GM10847 (cell line): ENCODE measurements around the gene TRAPPC2.

Experiments
- POLR2A ChIP-seq: IDR thresholded peaks from 2 replicates; pipeline ENCODE4 v1.6.1; 2011; ENCODE audit not compliant: insufficient read length; ENCODE audit errors: extremely low read depth

The TRAPPC2 gene

DNA sequence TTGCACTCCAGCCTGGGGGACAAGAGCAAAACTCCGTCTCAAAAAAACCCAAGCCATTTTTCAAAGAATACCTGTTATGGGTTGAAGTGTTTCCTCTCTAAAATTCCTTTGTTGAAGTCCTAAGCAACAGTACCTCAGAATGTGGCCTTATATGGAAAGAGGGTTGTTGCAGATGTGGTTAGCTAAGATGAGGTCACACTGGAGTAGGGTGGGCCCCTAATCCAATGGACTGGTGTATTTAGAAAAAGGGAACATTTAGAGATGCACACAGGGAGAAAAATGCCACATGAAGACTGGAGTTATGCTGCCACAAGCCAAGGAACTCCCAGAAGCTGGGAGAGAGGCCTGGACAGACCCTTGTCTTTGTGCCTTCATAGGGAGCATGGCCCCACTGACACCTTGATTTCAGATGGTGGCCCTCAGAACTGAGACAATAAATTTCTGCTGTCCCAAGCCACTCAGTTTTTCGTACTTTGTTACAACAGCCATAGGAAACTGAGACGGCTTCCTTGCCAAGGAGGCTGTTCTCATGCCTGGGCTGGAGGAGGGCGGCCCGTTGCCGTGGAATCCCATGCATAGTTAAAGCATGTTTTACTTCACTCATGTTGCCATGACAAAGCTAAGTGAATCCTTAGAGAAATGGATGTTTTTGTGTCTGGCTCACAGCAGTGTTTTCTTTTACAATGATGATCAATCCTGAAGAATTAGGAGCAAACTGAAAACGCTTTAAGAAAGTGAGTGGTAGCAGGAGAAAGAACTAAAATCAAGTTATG, 16.5 kb downstream of the TRAPPC2 start:
- TF ChIP-seq POLR2A = no peak

DNA sequence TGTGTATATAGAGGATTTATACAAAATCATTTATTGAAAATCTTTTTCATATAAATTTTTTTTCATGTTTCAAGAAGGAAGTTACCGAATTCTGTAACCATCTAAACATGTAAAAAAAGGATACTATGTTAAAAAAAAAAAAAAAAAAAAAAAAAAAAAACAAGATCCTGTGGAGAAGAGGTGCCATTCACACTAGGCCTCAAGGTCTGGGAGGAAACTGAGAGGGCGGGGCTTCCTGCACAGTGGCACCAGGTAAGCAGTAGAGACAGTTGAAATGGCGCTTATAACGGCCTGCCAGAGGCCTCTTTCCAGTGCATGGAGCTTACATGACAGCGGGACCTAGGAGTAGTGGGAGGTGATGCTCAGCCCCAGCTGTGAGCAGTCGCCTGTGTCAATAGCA, 17.5 kb downstream of the TRAPPC2 start:
- TF ChIP-seq POLR2A = no peak

DNA sequence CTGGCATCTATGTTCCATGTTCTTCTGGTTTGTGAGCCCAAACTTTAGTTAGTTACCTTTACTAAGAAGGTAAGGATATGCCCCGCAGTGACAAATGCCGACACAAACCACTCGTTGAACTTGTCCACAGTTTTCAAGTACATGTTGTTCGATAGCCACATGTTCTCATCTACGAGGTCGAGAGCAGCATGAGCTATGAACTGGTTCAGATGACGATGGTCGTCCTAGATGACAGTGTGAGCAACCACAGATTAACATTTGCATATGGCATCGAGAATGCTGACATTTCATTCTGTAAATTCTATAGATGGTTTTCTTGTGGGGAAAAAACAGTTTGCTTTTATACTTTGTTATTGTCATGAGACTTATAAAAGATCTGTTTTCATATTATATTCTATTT, 18.0 kb downstream of the TRAPPC2 start:
- no peak for TF ChIP-seq POLR2A

DNA sequence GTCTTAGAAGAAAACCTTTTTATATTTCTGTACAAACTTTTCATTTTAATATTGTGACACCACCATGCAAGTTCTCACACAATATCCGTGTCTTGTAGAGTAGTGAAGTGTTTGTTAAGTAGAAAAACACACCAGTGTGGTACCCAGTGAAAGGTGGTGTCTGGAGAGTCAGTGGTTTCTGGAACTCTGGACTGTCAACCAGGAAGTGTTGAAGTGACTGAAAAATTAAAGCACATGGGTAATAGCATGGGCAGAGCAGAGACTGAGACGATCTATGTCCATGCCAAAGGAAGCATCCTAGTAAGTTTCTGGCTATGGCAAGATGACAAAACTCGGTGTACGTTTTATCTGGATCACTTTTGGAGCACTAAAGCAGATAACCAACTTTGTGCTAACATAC, 23.3 kb downstream of the TRAPPC2 start:
- TF ChIP-seq POLR2A = no peak

DNA sequence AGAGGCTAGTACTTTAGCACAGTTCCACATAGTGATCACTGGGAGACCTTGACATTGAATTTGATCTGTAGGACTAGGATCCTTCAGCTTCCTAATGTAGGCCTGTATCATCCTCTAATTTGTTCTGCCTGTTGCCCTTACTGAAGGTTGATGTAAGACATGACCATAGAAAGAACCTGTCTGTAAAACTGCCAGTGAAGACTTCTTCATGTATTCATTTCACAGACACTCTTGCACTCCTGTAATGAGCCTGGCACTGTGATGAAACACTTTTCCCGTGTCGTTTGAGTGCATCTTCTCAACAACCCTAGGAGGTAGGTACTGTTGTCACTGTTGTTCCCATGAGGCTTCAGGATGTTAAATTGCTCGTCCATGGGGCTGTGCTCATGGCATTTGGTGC, 30.8 kb downstream of the TRAPPC2 start:
- TF ChIP-seq POLR2A = no peak

DNA sequence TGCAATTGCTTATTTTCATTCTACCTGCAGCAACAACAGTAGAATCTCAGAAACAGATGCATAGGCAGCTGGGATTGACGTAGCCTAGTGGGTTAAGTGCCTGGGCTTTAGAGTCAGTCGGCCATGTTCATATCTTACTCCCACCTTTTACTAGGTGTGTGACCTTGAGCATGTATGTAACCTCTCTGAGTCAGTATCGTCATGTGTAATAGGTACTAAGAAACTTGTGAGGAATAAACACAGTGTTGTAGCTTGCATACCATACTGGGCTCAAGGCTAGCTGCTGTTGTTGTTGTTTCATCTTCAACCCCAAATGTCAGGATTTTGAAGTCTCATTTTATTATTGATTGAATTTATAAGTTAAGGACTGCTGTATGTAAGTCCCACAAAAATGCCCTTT, 31.3 kb downstream of the TRAPPC2 start:
- no peak for TF ChIP-seq POLR2A

DNA sequence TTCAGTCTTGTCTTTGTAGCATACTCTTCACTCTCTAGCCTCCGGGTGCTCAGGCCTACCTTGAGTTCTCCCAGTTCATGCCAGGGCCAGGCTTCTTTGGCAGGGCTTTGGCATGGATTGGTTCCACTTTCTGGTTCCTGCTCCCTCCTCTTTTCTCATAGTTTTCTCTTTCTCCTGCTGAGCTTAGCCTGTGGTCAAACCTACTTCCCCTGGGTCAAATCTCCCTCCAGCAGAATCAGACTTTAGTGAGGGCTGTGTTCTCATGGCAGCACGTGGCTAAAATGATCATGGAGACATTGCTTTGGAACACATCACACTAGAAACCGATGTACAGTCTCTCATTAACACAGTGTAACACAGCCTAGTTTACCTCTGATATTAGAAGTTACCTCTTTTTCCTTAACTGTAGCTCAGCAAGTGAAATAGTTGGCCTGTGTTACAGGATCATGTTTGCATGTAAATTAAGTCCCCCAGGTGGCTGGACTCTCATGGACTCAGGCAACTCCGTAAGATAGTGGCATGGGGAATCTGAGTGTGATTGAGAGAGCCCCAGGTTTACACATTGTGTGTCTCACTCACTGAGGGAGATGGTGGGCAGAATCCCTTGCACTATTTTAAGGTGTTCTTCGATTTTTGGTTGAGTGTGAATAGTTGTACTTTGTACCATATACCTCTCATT, 32.2 kb downstream of the TRAPPC2 start:
- TF ChIP-seq POLR2A = no peak

DNA sequence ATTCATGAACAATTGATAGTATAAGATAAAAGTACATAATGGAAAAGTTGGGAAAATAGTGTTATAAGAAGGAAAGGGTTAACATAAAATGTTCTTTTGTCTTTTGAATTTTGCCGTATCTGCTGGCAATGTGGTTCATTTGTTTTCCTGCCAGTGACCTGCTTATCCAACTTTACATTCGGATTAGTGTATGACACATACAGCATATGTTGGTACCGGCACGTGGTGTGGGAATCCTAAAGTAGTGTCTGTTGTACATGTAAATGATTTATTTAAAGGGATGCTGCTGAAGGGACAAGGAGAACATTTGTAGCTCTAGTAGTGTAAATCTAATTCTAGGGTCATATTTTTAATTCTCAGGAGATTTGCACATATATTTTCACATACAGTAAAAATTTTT, 34.0 kb downstream of the TRAPPC2 start:
- no peak for TF ChIP-seq POLR2A

DNA sequence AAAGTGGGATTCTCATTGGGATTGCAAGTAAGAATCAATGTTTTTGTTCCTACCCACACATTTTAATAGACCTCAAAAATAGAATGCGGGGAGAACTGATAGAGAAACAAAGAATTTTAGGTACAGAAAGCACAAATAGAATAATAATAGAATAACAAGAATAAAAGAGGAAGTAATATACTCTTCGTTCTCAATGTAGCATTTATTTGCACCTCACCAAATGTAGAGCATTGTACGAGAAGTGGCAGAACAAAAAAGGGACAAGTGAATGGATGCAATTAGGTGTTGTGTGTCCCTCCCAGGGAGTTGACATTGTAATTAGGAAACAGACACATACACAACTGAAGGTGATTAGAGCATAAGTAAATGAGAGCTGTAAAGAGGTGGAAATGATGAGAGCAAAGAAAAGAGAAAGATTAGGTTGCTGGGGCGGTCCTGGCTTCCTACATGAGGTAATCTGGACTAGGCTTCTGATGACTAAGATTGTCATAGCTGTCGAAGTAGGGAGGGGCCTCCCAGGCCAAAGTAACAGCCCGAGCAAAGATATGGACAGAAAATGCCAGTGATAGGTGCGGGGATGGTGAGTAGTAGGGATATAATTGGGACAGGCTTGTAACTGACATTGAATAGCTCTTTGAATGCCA, 35.1 kb downstream of the TRAPPC2 start:
- no peak for TF ChIP-seq POLR2A

DNA sequence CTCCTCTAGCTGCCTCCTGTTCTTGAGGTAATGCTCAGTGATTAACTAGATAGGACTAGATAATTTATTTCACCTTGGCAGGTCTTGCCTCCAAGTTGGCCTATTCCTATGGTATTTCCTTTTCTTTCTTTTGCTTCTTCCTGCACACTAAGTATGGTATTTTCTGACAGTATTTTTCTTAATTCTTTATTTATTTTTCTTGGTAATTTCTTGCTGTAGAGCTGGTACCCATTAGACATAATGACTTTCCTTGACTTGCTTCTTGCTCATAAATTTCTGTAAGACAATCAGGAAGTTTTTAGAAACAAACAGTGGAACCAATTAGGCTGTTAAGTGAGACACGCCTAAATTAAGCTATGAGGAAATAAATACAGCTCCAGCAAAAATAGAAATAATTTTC, 36.0 kb downstream of the TRAPPC2 start:
- TF ChIP-seq POLR2A = no peak

DNA sequence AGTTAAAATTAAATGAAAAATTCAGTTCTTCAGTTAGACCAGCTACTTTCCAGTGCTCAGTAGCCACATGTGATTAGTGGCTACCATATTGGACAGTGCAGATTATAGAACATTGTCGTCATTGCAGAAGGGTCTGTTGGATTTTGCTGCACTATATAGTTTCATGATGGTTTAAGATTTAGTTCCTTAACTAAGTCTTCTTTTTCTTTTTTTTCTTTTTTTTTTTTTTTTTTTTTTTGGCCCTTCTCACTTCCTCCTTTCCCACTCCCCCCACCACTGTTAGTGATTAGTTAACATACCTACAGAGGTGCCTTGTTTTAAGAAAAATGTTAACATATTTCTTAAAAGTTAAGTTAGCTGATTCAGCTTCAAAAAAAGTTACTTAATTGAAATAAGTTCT, 36.4 kb downstream of the TRAPPC2 start:
- TF ChIP-seq POLR2A = no peak

DNA sequence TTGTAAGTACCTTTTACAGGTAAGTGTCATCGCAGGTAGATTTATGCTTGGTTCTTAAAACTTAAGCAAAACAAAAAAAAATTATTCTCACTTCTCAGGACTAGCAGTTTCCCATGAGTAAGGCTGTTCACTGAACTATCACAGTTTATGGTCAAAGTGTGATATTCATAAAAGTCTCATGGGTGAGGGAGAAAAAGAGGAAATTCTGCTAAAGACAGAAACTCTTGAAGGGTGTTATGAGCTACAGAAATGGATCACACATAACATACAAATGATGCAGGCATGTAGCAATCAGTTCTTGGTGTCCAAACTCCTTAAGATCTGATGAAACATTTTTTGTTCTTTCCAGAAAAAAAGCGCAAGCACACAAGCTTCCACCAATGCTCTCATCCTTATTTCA, 37.0 kb downstream of the TRAPPC2 start:
- TF ChIP-seq POLR2A = no peak

DNA sequence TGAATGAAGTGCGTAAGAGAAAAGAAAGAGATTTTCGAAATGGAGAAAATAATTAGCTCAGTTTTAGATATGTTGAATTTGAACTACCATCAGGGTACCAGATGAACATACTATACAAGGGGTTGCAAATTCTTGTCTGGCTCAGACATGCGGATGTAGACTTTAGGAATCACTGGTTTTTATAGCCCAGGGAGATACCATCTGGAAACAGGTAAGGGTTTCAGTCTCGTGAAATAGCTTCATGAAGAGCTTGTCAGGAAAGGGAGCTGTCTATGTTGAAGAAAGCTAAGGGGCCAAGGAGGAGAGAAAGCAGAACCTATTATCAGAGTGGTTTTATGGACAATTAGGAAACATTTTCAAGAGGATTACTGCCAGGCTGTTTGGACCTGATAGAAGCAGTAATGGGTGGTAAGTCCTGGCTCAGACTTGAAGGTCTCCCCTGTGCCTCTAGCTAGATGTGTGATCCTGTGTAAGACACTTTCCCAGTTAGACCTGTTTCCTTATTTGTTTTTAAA, 38.8 kb downstream of the TRAPPC2 start:
- TF ChIP-seq POLR2A = no peak

DNA sequence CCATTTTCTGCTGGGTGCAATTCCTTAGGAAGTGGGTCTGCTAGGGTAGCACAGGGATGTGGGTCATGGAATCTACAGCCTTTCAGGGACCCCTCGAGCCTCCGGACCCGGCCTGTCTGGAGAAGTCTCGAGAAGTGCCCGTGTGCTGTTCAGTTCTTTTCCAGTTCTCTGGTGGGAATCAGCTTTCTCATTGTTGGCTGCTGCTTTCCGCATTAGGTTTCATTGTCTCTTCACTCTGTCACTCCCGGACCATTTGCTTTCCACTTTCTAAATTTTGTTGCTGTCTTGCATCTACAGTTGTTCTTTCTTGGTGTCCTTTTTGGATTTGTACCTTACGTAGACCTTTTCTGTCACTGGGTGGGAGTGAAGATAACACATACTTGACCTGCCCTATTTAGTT, 39.4 kb downstream of the TRAPPC2 start:
- TF ChIP-seq POLR2A = no peak

DNA sequence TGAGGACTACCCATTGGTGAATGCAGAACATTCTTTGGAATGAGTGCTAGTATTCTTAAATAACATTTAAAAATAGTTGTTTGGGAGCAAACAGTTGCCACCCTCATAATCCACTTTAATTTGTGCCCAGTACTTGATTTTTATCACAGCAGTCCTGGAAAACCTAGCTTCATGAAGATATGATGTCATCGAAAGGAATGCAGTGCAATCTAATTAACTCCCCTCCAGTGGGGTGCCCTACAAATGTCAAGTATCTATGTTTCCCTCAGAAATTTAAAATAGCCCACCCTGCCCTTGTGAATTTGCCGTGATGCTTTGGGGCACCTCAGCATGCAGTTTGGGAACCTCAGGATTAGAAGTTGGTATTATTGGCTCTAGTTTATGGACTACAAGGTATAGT, 40.1 kb downstream of the TRAPPC2 start:
- no peak for TF ChIP-seq POLR2A

DNA sequence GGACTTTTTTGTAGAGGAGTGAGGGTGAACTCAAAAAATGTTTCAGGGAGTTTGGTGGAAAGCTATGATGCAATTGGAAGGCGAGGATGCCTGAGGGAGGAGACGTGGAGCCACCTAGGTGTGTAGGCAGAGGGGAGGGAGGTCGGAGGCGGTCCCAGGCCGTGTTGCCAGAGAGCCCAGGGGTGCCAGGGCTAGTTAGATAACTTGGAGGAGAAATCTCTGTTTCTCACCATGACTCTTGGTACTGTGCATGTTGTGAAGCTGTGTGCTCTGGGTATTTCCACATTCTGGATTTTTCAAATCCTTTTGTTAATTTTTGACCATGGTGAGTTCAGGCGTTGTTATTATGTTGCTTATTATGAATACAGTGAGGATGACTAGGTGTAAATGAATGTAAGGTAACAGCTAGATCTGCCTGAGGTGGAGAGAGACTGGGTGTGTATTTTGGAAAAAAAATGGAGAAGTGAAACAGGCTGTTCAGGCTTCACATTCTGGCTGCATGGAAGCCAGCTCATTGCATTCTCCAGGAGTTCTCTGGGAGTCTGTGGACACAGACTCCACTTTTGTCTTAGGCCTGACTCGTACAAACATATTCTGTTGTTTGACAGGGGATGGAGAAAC, 41.0 kb downstream of the TRAPPC2 start:
- no peak for TF ChIP-seq POLR2A

DNA sequence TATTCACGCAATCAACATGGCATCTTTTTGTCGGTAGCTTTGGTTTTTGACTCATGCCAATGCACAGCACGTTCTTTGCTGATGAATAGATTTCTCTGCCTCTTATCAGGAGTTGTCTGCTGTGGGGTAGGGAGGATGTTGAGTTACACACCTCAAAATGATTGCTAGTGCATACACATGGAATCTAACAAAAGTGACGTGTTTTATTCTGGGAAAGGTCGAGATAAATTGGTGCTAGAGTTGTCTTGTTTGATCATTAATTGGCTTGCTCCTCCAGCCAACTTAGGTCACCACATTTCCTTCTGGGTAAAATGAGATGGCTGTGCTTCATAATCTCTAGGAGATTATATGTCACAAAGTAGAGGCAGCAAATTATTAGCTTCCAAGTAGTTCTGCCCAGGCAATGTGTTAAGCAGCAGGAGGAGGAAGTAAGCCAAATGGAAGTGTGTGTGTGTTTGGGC, 41.6 kb downstream of the TRAPPC2 start:
- TF ChIP-seq POLR2A = no peak
